Tibial nerve (tissue), 4 donors: ENCODE results near the gene GRM4. TPM values are rescaled to one million over a fixed set of nuclear protein-coding genes. Genes with fewer than 3 reads are reported as not detected.

Source experiments
- DNase-seq, 2 donors: peaks; one replicate each; pipeline ENCODE4 v3.0.0-alpha.2; 2019; ENCODE audit warnings: low spot score in 2 of 2
- H3K27ac ChIP-seq, 4 donors: fragments of 200-600 bp; sonication (generic) in 3 of 4; one replicate each; pipeline ENCODE4 v1.5.1; 2017 to 2019; ENCODE audit warnings: mild to moderate bottlenecking in 1 of 4
- H3K27me3 ChIP-seq, 2 donors: fragments of 200-600 bp; sonication (generic) in 1 of 2; one replicate each; pipeline versions ENCODE4 v1.5.1 to v1.6.0; 2017 to 2019
- H3K36me3 ChIP-seq, 3 donors: fragments of 200-600 bp; sonication (generic); one replicate each; pipeline ENCODE4 v1.5.1; 2018 to 2019
- H3K4me1 ChIP-seq, 4 donors: fragments of 200-600 bp; sonication (generic) in 3 of 4; one replicate each; pipeline ENCODE4 v1.5.1; 2017 to 2019
- H3K4me3 ChIP-seq, 4 donors: fragments of 200-600 bp; sonication (generic) in 3 of 4; one replicate each; pipeline ENCODE4 v1.5.1; 2017 to 2019; ENCODE audit warnings: mild to moderate bottlenecking in 1 of 4, moderate library complexity in 1 of 4
- H3K9me3 ChIP-seq, 4 donors: fragments of 200-600 bp; sonication (generic) in 3 of 4; one replicate each; pipeline ENCODE4 v1.5.1; 2017 to 2019
- CTCF ChIP-seq, 5 experiments: fragments of 200-600 bp in 3 of 5; fragments of 450-650 bp in 2 of 5; sonication (generic) in 3 of 5; IDR thresholded peaks; one replicate each; pipeline ENCODE4 v1.5.1; 2016 to 2019; ENCODE audit warnings: antibody characterized with exemption in 5 of 5, mild to moderate bottlenecking in 3 of 5, moderate library complexity in 2 of 5
- EP300 ChIP-seq, 2 donors: sonication (generic); formaldehyde crosslinking; IDR thresholded peaks; one replicate each; pipeline ENCODE4 v1.6.1; 2017; ENCODE audit warnings: antibody characterized with exemption in 2 of 2, mild to moderate bottlenecking in 1 of 2
- POLR2A ChIP-seq, 2 donors: fragments of 450-650 bp; IDR thresholded peaks; one replicate each; pipeline ENCODE4 v1.6.1; 2017; ENCODE audit warnings: antibody characterized with exemption in 2 of 2, mild to moderate bottlenecking in 2 of 2, moderate library complexity in 2 of 2
- WGBS, 2 donors: methylation state at CpG; one replicate each; pipeline ENCODE4 v1.1.5; 2018; 5-methylcytosine and 5-hydroxymethylcytosine counted together
- total RNA-seq, 4 donors: library from RNA; depleted of rRNA; stranded (reverse); fragments of >200 nt; gene quantifications; one replicate each; pipeline ENCODE4 v1.1.0, GENCODE V29; 2016

GRM4 gene
- total RNA-seq, 4 donors from 2014 or later = not detected

- TF ChIP-seq CTCF (IDR thresholded peaks at IDR 0.05) = no peak
- 64 to 67% methylated on average over 21 of the region's 21 CpGs for WGBS, 2 donors
- no peaks in the 10 kb centered on the region for H3K36me3 ChIP-seq
- no peaks in the 10 kb centered on the region for H3K4me1 ChIP-seq
- H3K27ac ChIP-seq = no peak overlapping the region
- H3K9me3 ChIP-seq = peaks cover 0 to 8% (median 0%) of the 10 kb centered on the region in 4 donors
- DNase-seq = no peak
- H3K4me3 ChIP-seq = no peak overlapping the region
- H3K27me3 ChIP-seq = peaks cover 0 to 11% of the 10 kb centered on the region in 2 donors
These were observed 161.2 kb downstream of the GRM4 start for GRCh38 chr6:33984466-33985312.

- Histone ChIP-seq H3K4me1 (no peaks in the 10 kb centered on the region), H3K4me3 (no peak overlapping the region), H3K27ac (no peak overlapping the region), H3K9me3 (peaks cover 0 to 8% (median 0%) of the 10 kb centered on the region in 4 donors), H3K27me3 (peaks cover 0 to 11% of the 10 kb centered on the region in 2 donors), H3K36me3 (no peaks in the 10 kb centered on the region)
- WGBS, 2 donors = 85 to 86% methylated on average over 7 to 8 of the region's 8 CpGs
- TF ChIP-seq CTCF (IDR thresholded peaks at IDR 0.05) = no peak
- no peak for DNase-seq
These were observed 162.0 kb downstream of the GRM4 start for GRCh38 chr6:33983721-33984465.

- H3K9me3 ChIP-seq = peaks cover 0 to 8% (median 0%) of the 10 kb centered on the region in 4 donors
- no peak for TF ChIP-seq EP300 (IDR thresholded peaks at IDR 0.05)
- no peak for TF ChIP-seq POLR2A (IDR thresholded peaks at IDR 0.05)
- no peak for TF ChIP-seq CTCF (IDR thresholded peaks at IDR 0.05)
- no peaks in the 10 kb centered on the region for H3K36me3 ChIP-seq
- no peak overlapping the region for H3K4me3 ChIP-seq
- no peaks in the 10 kb centered on the region for H3K4me1 ChIP-seq
- DNase-seq = no peak
- no peak overlapping the region for H3K27ac ChIP-seq
- 52 to 57% methylated on average over 13 of the region's 13 CpGs for WGBS, 2 donors
- H3K27me3 ChIP-seq = peaks cover 0 to 14% of the 10 kb centered on the region in 2 donors
These were observed 162.7 kb downstream of the GRM4 start for GRCh38 chr6:33983109-33983716.

GRCh38 chr6:33981861-33982260, 164.0 kb downstream of the GRM4 start:
- WGBS, 2 donors = 68 to 73% methylated on average over 4 of the region's 4 CpGs
- Histone ChIP-seq H3K9me3 (peaks cover 0 to 8% (median 0%) of the 10 kb centered on the region in 4 donors), H3K4me1 (no peaks in the 10 kb centered on the region), H3K4me3 (no peak overlapping the region), H3K27me3 (peaks cover 0 to 25% of the 10 kb centered on the region in 2 donors), H3K36me3 (no peaks in the 10 kb centered on the region), H3K27ac (no peak overlapping the region)
- no peak for DNase-seq
- no peak for TF ChIP-seq POLR2A (IDR thresholded peaks at IDR 0.05)
- TF ChIP-seq CTCF (IDR thresholded peaks at IDR 0.05) = no peak
- TF ChIP-seq EP300 (IDR thresholded peaks at IDR 0.05) = no peak
